Ovary (tissue), 3 donors: Measurements from ENCODE around the gene EGR4.

Experiments
- CTCF ChIP-seq, 3 donors: fragments of 450-650 bp in 2 of 3; fragments of 200-600 bp in 1 of 3; IDR thresholded peaks; one replicate each; pipeline versions ENCODE4 v1.5.1 to v1.8.0; 2016 to 2022; ENCODE audit warnings: antibody characterized with exemption in 3 of 3, mild to moderate bottlenecking in 1 of 3
- EP300 ChIP-seq: sonication (generic); formaldehyde crosslinking; IDR thresholded peaks from one replicate; pipeline ENCODE4 v1.6.1; 2017; ENCODE audit warnings: antibody characterized with exemption
- donor health status: DM: no; HTN: no; CAD: no.

- TF ChIP-seq CTCF (IDR thresholded peaks at IDR 0.05): no peak
- TF ChIP-seq EP300: no peak
These were observed 27.1 kb downstream of the EGR4 start for GRCh38 chr2:73266061-73266901.
